HUDEP-2 (cell line): ENCODE results near the gene STXBP6.

Experiments
- DNase-seq, 76 experiments: peaks; one replicate each; lab custom pipeline; 2025; ENCODE audit not compliant: unreplicated experiment in 76 of 76; lab: John Stamatoyannopoulos, UW

The STXBP6 gene

GRCh38 chr14:24924544-24924943 lies 125.4 kb downstream of the STXBP6 start:
- DNase-seq: no peak

- DNase-seq: peak in 1 of 76 experiments; percentile 2
Measured at GRCh38 chr14:24921903-24922302, 128.0 kb downstream of the STXBP6 start.

GRCh38 chr14:24920265-24921075 lies 129.5 kb downstream of the STXBP6 start:
- peak in 38 of 76 experiments; percentile 3 to 79 (median 32) for DNase-seq

GRCh38 chr14:24918822-24919221 lies 131.1 kb downstream of the STXBP6 start:
- DNase-seq: no peak

- no peak for DNase-seq
Measured at GRCh38 chr14:24915958-24916595, 133.9 kb downstream of the STXBP6 start.

GRCh38 chr14:24915403-24915921 lies 134.5 kb downstream of the STXBP6 start:
- no peak for DNase-seq

- DNase-seq: no peak
Measured at GRCh38 chr14:24913746-24914145, 136.2 kb downstream of the STXBP6 start.

GRCh38 chr14:24913021-24913420 lies 136.9 kb downstream of the STXBP6 start:
- no peak for DNase-seq

- DNase-seq: peak in 62 of 76 experiments; percentile 2 to 84 (median 46)
Measured at GRCh38 chr14:24911324-24912109, 138.4 kb downstream of the STXBP6 start.

GRCh38 chr14:24910408-24910986 lies 139.4 kb downstream of the STXBP6 start:
- DNase-seq: no peak

GRCh38 chr14:24909523-24910302 lies 140.2 kb downstream of the STXBP6 start:
- DNase-seq: no peak

GRCh38 chr14:24908592-24909236 lies 141.2 kb downstream of the STXBP6 start:
- no peak for DNase-seq

- no peak for DNase-seq
Measured at GRCh38 chr14:24904533-24904932, 145.4 kb downstream of the STXBP6 start.

GRCh38 chr14:24903337-24903736 lies 146.6 kb downstream of the STXBP6 start:
- DNase-seq: no peak

- no peak for DNase-seq
Measured at GRCh38 chr14:24900269-24901100, 149.5 kb downstream of the STXBP6 start.

GRCh38 chr14:24897793-24898192 lies 152.2 kb downstream of the STXBP6 start:
- no peak for DNase-seq

GRCh38 chr14:24895622-24896021 lies 154.3 kb downstream of the STXBP6 start:
- DNase-seq: no peak

GRCh38 chr14:24895243-24895583 lies 154.7 kb downstream of the STXBP6 start:
- DNase-seq: no peak
